ENCODE data around the gene GPANK1.

GRCh38 chr6:31658158-31658688, 6.6 kb downstream of the GPANK1 start:
- TF ChIP-seq ZBTB48 (tag by site-specific recombination; IDR thresholded peaks at IDR 0.05) (no peak), GFI1B (tag by site-specific recombination; IDR thresholded peaks at IDR 0.05) (no peak), HOXA7 (CRISPR knock-in tag; IDR thresholded peaks at IDR 0.05; ENCODE audit: borderline replicate concordance) (no peak), ZNF354C (tag by site-specific recombination; IDR thresholded peaks at IDR 0.05; ENCODE audit: borderline replicate concordance, low read depth) (no peak), CTCF (tag by site-specific recombination; IDR thresholded peaks at IDR 0.05) (no peak), ZNF248 (tag by site-specific recombination; IDR thresholded peaks at IDR 0.05) (no peak), OSR2 (tag by site-specific recombination; IDR thresholded peaks at IDR 0.05) (no peak), ZBTB1 (tag by site-specific recombination; IDR thresholded peaks at IDR 0.05) (no peak), BCL11A (tag by site-specific recombination; IDR thresholded peaks at IDR 0.05; ENCODE audit: low read depth) (no peak), REST (tag by site-specific recombination; IDR thresholded peaks at IDR 0.05) (no peak), SP2 (tag by site-specific recombination; IDR thresholded peaks at IDR 0.05) (no peak), IKZF3 (tag by site-specific recombination; IDR thresholded peaks at IDR 0.05) (no peak), ATF2 (tag by site-specific recombination; IDR thresholded peaks at IDR 0.05; ENCODE audit: low read depth) (no peak)

Measured in HEK293 (cell line).